GM12865 (cell line): ENCODE measurements around the gene SPDYA.
"Not testable (repeated sequence)": the region's sequence is repeated elsewhere in the genome, so short reads cannot be mapped to it uniquely, and the experiment has no call there.

Experiments used
- DNase-seq: peaks from one replicate; pipeline ENCODE4 v3.0.0; 2010; ENCODE audit warnings: low read depth
- H3K4me3 ChIP-seq: 2 replicates; pipeline ENCODE4 v1.5.1; 2011; ENCODE audit warnings: mild to moderate bottlenecking, low read depth, low read length, control low read depth
- CTCF ChIP-seq: IDR thresholded peaks from 2 replicates; pipeline ENCODE4 v1.5.1; 2011; ENCODE audit warnings: low read length, control low read depth, low read depth, inconsistent platforms; ENCODE audit not compliant: insufficient read depth; ENCODE audit errors: missing control alignments

Gene SPDYA

GRCh38 chr2:28768952-28769351 is 41.7 kb upstream of the SPDYA start:
- TF ChIP-seq CTCF = no peak
- H3K4me3 ChIP-seq = no peak overlapping the region
- no peak for DNase-seq

DNA sequence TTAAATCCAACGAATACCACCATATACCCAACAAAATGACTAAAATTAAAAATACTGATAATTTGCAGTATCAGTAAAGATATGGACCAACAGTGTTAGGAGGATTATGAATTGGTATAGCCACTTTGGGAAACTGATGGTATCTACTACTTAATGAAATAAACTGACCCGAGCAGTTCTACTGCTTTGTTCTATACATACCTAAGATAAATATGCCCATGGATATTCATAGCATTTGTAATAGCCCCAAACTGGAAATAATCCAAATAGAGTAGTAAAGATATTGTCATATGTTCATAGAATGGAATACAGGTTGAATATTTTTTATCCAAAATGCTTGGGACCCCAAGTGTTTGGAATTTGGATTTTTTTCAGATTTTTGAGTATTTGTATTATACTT is 38.3 kb upstream of the SPDYA start:
- DNase-seq = no peak
- TF ChIP-seq CTCF = no peak
- H3K4me3 ChIP-seq = no peak overlapping the region

DNA sequence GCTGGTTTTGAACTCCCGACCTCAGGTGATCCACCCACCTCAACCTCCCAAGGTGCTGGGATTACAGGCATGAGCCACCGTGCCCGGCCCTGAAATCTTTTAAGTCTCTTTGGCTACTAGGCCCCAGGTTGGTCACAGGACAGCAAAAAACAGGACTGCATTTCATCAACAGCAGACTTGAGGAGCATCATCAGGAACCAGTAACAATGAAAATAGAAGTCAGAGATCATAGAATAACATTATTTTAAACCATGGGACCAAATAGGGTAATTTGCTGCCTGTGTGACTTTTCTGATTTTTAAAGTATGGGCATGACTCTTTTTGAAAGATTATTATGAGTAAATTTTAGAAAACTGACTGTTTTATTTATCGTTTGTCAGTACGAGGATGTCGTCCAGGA is 34.2 kb upstream of the SPDYA start:
- no peak for DNase-seq
- TF ChIP-seq CTCF = no peak
- no peak overlapping the region for H3K4me3 ChIP-seq

DNA sequence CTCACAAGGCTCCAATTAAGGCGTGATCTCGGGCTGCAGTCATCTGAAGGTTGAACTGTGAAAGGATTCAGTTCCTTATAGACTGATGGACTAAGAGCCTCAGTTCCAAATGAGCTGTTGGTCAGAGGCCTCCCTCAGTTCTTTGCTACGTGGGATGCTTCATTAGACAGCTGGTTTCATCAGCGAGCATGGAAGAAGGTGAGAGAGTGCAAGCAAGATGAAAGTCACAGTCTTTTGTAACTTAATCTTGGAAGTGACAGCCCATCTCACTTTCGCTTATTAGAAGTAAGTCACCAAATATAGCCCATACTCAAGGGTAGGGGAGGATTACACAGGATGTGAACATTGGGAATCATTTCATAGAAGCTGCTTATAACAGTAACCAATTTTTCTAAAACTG is 32.2 kb upstream of the SPDYA start:
- TF ChIP-seq CTCF = no peak
- no peak overlapping the region for H3K4me3 ChIP-seq
- DNase-seq = no peak

GRCh38 chr2:28779001-28779400 is 31.6 kb upstream of the SPDYA start:
- no peak for DNase-seq
- H3K4me3 ChIP-seq = no peak overlapping the region
- TF ChIP-seq CTCF = no peak

GRCh38 chr2:28780496-28780895 is 30.1 kb upstream of the SPDYA start:
- H3K4me3 ChIP-seq = no peak overlapping the region
- no peak for DNase-seq
- no peak for TF ChIP-seq CTCF

DNA sequence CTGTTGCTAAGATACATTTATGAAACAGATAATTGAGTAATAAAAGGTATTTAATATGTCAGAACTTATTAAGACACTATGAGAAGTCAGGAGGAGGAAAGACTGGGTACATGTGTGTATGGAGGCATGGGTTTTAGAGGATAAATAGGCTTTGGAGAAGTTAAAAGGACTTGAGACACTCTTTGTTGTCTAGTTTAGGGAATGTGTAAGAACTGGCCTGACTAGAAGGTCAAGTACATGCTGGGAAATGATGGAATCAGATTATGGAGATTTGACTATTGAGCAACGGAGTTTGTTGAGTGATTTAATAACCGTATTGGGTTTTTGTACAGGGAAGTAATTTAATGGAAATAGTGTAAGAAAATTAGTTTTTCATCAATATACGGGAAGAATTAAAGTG is 28.2 kb upstream of the SPDYA start:
- no peak for DNase-seq

DNA sequence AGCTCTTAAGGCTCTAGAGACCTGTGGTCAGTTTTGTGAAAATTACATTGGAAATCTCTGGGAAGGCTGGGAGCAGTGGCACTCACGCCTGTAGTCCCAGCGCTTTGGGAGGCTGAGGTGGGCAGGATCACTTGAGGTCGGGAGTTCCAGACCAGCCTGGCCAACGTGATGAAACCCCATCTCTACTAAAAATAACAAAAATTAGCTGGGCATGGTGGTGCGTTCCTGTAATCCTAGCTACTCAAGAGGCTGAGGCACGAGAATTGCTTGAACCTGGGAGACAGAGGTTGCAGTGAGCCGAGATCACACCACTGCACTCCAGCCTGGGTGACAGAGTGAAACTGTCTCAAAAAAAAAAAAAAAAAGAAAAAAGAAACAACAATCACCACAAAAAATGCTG is 26.1 kb upstream of the SPDYA start:
- not testable (repeated sequence) for DNase-seq, H3K4me3 ChIP-seq

More for the DNA sequence above, 28.2 kb upstream of the SPDYA start:
- no peak for TF ChIP-seq CTCF
- no peak overlapping the region for H3K4me3 ChIP-seq
